Suppressor macrophage treated with lipopolysaccharide for 1 hour (primary cell): ENCODE measurements around the gene SNRPE.
A peak's percentile ranks its signal among the peaks of the same experiment; 100 is the strongest.
"Not testable (repeated sequence)": the region's sequence is repeated elsewhere in the genome, so short reads cannot be mapped to it uniquely, and the experiment has no call there.

Source experiments
- DNase-seq, 3 donors: peaks; one replicate each; pipeline ENCODE4 v3.0.0-alpha.2; 2020 to 2022

The SNRPE gene

DNA sequence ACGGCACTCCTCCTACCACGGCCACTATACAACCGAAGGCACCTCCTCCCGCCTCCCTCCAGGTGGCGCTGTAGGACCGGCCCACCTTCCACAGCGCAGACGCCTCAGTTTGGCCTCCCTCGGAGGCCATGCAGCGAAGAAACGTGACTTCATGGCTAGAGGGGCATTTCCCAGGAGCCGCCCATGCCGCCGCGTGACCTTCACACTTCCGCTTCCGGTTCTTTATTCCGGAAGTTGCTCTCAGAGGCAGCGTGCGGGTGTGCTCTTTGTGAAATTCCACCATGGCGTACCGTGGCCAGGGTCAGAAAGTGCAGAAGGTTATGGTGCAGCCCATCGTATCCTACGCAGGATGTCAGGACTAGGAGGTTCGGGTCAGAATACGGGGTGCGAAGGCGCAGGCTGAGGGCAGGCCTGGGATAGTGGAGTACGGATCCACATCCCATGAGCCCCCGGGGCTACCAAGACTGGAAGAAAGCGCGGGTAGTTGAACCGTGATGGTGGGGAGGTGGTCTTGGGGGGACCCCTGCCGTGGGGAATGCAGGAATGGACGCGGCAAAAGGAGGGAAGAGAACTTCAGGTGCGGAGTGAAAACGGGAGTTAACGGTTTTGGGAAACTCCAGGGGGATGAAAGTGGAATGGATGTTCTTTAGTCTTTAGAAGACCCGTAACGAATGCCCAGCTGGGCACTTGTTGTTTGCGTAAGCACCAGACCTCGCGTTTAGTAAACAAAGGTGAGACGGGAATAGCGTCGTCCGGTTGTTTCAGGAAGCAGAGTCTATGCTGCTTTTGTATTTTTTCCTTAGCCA lies at the start of gene SNRPE:
SNRPE (plus strand) TSS at position 221 of the 806 bp plus-strand sequence; CDS start at position 282, 61 bp downstream.
- peak; percentile 97 to 99 (median 99) for DNase-seq

DNA sequence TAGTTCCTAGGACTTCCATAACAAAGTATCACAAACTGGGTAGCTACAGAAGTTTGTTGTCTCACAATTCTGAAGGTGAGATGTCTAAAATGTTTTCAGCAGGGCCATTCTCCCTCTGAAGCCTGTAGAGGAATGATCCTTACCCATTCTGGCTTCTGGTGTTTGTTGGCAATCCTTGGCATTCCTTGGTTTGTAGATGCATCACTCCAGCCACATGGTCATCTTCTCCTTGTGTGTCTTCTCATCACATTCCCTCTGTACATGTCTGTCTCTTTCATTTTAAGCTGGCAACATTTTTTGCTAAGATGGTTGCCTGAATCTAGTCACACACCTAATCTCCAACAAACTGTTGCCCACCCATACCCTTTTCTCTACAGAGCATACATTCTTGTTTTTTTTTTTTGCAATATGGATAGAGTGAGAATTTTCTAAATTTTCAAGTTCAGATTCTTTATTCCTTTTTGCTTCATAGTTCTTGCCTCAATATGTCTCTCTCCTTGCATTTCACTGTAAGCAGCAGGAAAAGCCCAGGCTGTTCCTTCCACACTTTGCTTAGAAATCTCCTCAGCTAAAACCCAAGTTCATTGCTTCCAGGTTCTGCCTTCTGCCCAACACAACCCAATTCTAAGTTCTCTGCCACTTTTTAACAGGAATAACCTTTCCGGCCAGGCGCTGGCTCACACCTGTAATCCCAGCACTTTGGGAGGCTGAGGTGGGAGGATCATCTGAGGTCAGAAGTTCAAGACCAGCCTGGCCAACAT lies 47.6 kb upstream of the SNRPE start:
- DNase-seq, result no peak

DNA sequence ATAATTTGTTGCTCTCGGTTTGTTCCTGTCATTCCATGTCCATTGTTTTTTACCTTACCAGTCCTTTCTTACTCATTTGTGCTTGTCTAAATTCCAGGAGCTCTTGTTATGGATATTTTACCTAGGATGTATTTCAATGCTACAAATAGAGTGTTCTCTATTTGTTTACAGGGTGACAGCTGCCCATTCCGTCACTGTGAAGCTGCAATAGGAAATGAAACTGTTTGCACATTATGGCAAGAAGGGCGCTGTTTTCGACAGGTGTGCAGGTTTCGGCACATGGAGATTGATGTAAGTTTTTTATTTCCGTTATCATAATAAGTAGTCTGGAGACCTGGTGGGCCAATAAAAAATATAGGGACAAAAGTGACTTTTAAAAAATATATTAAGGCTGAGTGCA lies 43.0 kb upstream of the SNRPE start:
- no peak for DNase-seq

DNA sequence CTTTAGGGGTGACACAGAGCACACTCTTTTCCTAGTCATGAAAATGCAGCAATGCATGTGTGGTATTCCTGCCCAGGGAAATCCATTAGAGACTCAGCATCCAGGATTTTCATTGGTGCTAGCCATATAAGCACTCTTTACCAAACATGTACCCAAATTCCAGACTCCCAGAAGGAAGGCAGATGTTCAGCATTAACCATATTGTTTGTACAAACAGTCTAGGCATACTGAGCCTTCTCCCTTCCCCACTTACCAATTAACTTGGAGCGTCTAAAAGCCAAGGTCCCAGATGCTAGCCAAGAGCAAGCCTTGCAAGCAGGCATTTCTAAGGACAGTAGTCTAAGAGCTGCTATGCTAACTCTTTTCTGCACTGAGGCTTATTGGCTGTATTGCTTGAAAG lies 38.1 kb upstream of the SNRPE start:
- no peak for DNase-seq

DNA sequence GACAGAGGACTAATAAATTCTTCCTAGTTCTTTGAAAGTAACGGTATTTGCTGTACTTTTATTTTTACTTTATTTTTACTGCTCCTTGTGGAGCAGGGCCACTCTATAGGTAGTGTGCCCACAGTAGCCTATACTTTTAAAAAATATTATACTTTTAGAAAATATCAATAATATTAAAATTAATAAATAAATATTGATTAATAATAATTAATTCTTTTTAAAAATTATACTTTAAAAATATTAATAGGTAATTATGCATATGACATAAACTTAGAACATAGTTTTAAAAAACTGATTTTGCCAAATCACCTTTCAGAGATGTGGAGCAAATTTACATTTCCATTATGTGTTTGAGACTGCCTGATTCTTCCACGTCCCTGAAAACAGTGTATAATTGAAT lies 35.2 kb upstream of the SNRPE start:
- DNase-seq, result no peak

DNA sequence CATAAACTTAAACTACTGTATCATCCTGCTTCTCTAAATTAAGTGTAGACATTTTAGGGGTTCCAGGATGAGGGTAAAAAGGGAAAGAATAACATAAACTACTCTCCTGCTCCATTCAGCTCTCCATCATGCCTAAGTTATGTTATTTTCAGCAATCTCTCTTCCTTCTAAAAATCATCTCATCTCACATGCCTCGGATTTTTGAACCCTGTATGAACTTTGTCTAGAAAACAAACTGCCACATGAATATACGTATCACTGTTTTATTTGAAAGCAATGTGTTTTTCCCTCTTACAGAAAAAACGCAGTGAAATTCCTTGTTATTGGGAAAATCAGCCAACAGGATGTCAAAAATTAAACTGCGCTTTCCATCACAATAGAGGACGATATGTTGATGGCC lies 33.4 kb upstream of the SNRPE start:
- DNase-seq, result no peak

DNA sequence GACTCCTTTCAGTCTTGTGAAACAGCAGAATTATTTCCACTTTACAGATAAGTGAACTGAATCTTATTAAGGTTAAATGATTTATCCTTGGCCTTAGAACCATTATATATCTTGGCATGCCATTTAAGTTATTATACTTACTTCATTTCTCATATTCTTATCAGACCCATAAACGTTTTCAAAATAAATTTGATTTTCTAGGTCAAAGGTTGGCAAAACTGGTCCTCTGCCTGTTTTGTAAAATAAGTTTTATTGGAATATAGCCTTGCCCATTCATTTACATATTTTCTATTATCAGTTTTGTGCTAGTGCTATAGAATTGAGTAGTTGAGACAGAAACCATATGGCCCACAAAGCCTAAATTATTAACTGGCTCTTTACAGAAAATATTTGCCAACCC lies 32.9 kb upstream of the SNRPE start:
- DNase-seq, result no peak

DNA sequence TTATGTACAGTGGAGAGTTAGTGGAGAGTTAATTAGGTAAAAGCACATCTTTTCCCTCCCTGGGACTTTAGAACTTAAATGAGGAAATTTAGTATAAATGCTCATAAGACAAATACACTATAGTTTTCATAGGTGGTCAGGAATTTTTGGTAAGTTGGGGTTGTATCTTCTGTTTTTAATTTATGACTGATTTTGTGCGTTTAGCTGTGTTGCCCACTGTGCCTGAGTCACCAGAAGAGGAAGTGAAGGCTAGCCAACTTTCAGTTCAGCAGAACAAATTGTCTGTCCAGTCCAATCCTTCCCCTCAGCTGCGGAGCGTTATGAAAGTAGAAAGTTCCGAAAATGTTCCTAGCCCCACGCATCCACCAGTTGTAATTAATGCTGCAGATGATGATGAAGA lies 32.2 kb upstream of the SNRPE start:
- DNase-seq, result peak; percentile 42 to 76 (median 65)

DNA sequence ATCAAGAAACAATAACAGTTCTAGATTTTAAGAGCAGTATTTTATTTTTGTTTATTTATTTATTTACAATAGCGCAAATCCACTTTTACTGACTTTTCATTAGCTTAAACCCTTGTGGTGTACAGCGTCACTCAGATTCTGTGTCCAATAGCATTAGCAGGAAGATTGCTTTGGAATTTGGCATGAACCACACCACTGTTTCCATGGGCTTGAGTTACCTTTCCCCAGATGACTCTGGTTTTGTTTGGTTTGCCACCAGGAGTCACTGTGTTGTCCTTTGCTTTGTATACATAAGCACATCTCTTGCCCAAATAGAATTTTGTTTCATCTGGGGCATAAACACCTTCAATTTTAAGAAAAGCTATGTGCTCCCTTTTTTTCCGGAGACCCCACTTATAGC lies 25.9 kb upstream of the SNRPE start:
- DNase-seq, result peak in 1 of 3 donors; percentile 16

DNA sequence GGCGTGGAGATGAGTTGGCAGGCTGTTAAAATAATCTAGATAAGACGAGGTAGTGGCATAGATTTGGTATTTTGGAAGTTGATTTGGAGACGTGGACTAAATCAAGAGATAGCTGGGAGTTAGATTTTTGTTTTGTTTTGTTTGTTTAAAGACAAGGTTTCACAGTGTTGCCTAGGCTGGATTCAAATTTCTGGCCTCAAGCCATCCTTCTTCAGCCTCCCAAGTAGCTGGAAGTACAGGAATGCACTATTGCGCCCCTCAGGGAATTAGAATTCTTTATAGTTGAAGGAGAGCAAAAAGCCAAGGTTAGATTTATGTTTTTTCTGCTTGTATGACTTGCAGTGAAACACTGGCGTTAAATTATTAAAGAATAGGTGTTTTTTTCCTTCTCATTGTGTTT lies 22.3 kb upstream of the SNRPE start:
- peak in 1 of 3 donors; percentile 13 for DNase-seq

DNA sequence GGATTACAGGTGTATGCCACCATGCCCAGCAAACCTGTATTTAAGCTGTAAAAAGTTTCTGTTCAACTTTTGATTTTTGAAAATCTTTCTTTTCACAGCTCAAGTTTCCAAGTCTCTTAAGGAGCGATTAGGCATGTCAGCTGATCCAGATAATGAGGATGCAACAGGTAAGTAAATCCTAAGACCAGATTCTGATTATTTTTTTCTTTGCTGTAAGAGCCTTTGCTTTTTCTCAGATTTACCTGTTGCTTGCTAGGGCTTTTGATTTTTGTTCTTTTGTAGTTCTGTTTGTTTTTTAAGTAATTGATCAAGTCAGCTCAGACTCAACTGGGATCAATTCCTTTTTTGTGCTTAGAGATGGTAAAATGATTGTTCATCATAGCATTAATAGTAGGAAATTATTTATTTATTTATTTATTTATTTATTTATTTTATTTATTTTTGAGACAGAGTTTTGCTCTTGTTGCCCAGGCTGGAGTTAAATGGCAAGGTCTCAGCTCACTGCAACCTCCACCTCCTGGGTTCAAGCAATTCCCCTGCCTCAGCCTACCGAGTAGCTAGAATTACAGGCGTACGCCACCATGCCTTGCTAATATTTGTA lies 21.1 kb upstream of the SNRPE start:
- DNase-seq, result peak in 1 of 3 donors; percentile 14

DNA sequence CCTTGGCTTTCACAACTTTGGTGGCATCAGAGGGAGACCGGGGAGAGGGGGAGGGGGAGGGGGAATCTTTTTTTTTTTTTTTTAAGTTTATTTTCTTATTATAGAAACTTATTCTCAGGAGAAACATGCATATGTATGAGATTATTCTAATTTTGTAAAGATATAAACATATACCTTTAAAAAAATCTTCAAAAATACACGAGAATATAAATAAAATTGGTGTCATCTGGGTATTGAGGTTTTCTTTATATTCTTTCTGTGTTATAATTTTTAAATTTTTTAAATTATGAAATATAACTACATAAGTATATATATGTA lies 18.9 kb upstream of the SNRPE start:
- no peak for DNase-seq

DNA sequence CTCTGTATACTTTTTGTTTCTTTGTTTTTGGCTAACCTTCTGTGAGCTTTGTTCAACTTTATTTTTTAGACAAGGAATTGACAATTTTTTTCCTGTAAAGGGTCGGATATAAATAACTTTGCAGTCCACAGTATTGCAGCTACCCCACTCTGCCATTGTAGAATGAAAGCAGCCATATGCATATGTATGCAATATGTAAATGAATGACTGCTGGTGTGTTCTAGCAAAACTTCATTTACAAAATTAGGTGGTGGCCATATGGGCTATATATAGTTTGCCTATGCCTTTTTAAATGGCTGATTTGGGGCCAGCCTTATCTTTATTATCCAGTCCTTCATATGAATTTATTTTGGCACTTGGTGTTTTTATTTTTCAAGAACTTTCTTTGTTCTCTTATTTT lies 18.0 kb upstream of the SNRPE start:
- DNase-seq, result no peak

DNA sequence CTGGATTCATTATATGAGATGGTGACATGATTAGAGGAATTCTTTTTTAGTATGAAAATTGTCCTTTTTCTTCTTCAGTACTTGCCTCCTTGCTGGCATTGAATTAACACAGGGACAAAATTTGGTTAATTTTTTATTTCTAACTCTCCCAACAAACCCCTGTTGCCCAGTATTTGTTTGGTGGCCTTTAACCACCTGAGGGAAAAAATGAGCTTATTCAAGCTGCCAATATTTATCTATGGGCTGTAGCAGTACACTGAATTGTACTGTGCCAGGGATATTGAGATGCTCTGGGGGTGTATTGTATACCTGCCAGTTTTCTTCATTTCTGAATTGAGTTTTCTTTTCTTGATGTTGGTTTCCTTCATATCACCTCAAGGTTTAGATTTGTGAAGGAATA lies 8.3 kb upstream of the SNRPE start:
- DNase-seq, result not testable (repeated sequence)

DNA sequence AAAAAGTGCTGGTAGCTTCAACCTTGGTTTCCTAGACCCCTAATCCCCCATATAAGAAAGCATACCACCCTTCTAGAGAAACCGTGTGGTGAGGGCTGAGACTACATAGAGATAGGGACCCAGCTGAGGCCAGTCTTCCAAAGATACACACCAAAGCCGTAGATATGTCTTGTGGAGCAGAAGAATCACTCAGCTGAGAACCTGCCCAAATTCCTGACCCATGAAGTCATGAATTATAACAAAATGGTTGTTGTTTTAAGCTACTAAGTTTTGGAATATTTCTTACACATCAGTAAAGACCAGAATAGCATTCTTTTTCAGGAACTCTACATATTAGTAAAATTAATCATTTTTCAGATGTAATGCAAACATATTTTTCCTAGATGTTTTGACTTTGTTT lies 3.3 kb upstream of the SNRPE start:
- DNase-seq, result no peak

DNA sequence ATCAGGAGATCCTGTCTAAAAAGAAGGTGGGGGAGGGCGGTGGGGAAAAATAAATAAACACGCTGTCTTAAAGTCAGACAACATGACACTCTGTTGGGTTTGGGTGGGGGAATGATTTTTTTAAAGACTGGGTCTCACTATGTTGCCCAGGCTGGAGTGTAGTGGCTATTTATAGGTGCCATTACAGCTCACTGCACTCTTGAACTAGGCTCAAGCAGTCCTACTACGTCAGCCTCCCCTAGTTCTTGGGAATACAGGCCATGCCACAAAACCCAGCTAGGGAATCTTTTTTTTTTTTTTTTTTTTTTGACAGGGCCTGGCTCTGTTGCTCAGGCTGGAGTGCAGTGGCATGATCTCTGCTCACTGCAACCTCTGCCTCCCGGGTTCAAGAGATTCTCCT lies 2.4 kb upstream of the SNRPE start:
- no peak for DNase-seq

DNA sequence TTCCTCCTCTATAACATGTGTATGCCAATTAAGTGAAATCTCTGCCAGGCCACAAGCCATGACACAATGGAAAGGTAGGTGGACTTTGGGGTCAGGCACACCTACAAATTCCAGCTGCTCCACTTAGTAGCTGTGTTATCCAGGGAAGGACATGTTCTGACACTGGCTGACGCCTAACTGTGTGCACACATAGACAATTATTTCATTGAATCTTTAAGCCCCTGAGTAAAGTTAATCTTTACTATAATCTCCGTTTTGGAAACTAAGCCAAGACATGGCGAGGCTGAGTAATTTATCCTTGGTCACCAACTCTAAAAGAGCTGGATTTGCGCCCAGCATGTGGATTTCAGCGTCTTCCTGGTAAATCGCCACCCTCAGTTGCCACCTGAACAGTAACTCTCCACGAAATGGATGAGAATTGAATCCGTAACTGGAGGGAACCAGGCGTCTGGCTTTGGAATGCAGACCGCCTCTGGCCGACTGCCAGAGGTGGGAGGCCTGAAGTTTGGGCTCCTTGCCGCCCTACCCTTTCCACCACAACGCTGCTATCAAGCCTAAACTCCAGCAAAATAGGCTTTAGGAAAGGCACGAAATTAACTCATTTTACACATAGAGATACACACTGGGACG lies 888 bp upstream of the SNRPE start:
- no peak for DNase-seq

DNA sequence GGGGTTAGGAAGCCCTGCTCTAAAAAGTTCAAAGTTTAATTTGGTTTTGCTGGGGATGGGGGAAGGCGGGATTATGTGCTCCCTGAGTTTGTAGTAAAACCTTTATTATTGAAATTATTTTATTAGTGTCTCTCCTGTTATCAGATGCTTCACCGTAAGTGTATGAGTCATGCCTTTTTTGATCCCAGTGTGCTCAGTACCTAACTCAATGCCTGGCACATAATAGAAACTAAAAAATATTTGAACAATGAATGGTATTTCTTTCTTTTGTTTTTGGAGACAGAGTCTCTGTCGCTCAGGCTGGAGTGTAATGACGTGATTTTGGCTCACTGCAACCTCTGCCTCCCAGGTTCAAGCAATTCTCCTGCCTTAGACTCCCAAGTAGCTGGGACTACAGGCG lies 6.4 kb downstream of the SNRPE start:
- no peak for DNase-seq

DNA sequence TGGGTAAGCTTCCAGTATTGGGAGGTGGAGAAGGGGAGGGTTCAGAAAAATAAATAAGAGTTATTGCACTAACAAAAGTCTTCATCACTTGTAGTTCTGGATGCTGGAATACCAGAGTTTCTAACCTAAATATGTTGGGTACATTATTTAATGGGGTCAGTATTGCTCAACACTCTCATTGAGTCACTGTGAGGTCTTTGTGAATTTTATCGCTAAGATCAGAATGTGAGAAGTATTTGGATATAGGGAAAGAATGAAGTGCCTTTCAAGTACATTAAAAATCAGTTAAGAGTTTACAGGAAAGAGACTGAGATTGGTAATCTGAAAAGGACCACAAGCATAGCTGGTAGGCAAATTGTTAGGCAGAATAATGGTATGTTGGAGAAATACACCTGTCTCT lies 8.8 kb downstream of the SNRPE start:
- DNase-seq, result no peak

DNA sequence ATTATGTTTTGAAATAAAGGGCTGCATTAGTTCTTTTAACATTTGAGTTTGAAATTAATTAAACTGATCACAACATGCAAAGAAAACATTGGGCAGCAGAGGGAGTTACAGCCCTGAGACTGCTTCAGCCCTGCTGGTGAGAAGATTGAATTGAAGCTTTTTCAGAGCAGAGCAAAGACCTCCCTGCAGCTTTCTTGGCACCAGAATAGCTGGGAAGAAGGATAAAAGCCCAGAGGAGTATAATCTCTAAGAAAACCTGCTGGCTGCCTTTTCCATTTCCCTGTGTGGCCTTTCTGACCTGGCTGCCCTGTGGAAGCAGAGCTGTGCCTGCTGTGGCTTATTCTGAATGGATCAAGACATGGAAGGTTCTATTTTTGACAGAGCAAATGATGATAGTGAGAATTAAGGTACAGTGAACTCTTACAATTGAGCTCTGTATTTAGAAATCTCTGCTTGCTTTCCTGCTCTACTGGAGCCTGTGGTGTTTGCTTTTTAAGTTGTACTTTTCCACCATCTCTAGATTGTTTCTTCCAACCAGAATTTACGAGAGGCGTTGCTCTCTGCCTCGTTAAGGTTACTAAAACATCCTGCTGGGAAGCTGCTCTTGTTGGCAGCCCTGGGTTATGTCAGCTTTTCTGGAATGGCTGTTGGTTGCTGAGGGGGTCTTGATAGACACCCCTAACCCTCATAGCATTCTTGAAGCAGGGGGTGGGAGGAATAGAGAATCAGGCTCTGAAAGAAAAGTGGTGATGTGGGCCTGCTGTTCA lies 9.9 kb downstream of the SNRPE start:
- peak; percentile 64 to 71 (median 66) for DNase-seq

DNA sequence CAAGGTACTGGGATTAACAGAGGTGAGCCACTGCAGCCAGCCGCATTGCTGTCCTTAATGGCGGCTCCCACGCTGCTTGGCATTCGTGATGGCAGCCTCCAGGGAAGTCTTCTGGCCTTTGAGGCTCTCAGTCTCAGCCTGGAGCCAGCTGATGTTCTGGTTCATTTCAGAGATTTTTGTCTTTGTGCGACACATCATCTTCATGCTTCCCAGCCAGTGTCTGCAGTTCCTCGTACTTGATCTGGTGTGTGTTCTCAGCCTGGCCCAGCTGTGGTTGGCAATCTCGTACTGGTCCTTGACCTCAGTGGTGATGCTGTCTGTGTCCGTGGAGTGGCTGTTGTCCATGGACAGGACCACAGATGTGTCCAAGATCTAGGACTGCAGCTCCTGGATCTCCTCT lies 11.7 kb downstream of the SNRPE start:
- no peak for DNase-seq

DNA sequence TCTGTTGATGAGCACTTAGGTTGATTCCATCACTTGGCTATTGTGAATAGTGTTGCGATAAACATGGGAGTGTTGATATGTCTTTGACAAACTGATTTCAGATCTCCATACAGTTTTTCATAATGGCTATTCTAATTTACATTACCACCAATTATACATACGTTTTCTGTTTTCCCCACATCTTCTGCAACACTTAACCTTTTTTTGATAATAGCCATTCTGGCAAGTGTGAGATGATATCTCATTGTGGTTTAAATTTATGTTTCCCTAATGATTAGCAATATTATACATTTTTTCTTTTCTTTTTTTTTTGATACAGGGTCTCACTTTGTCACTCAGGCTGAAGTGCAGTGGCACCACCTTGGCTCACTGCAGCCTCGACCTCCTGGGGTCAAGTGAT lies 17.0 kb downstream of the SNRPE start:
- DNase-seq, result no peak

DNA sequence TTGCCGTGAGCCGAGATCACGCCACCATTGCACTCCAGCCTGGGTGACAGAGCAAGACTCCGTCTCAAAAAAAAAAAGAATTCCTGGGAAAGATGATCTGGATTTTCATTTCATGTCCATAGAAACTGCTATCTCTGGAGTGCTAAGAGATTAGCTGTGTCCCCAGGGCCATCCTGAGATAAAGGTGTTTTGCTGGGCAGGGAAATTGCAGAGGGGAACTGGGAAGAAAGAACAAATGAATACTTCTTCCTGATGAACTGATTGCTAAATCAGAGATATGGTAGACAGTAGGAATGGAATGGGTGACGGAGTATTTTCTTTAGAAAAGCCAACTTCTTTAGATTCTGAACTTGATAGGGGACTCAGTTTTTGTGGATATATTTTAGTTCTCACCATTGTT lies 19.2 kb downstream of the SNRPE start:
- DNase-seq, result no peak
